ENCODE results near the gene ZNF516.

The ZNF516 gene

GRCh38 chr18:76376225-76376624, 118.8 kb downstream of the ZNF516 start:
- no peak for DNase-seq

- no peak for DNase-seq
These were observed 120.4 kb downstream of the ZNF516 start for GRCh38 chr18:76374330-76375281.

GRCh38 chr18:76373297-76373696, 121.7 kb downstream of the ZNF516 start:
- no peak for DNase-seq

- DNase-seq, result no peak
These were observed 123.5 kb downstream of the ZNF516 start for GRCh38 chr18:76371301-76372203.

GRCh38 chr18:76370686-76371085, 124.4 kb downstream of the ZNF516 start:
- DNase-seq, result no peak

- no peak for DNase-seq
These were observed 124.8 kb downstream of the ZNF516 start for GRCh38 chr18:76370201-76370600.

GRCh38 chr18:76369791-76370190, 125.3 kb downstream of the ZNF516 start:
- no peak for DNase-seq

GRCh38 chr18:76368976-76369375, 126.1 kb downstream of the ZNF516 start:
- no peak for DNase-seq

- no peak for DNase-seq
These were observed 126.8 kb downstream of the ZNF516 start for GRCh38 chr18:76368271-76368670.

- no peak for DNase-seq
These were observed 127.6 kb downstream of the ZNF516 start for GRCh38 chr18:76367168-76368125.

- DNase-seq, result no peak
These were observed 129.5 kb downstream of the ZNF516 start for GRCh38 chr18:76365561-76365960.

GRCh38 chr18:76364282-76365259, 130.5 kb downstream of the ZNF516 start:
- DNase-seq, result no peak

- no peak for DNase-seq
These were observed 131.5 kb downstream of the ZNF516 start for GRCh38 chr18:76363436-76364120.

GRCh38 chr18:76362676-76363075, 132.4 kb downstream of the ZNF516 start:
- DNase-seq, result no peak

- DNase-seq, result no peak
These were observed 133.8 kb downstream of the ZNF516 start for GRCh38 chr18:76361219-76361618.

GRCh38 chr18:76359909-76360308, 135.1 kb downstream of the ZNF516 start:
- DNase-seq, result no peak

GRCh38 chr18:76358774-76359173, 136.3 kb downstream of the ZNF516 start:
- DNase-seq, result no peak

- no peak for DNase-seq
These were observed 137.3 kb downstream of the ZNF516 start for GRCh38 chr18:76357585-76358260.

GRCh38 chr18:76357174-76357573, 137.9 kb downstream of the ZNF516 start:
- no peak for DNase-seq

- DNase-seq, result no peak
These were observed 138.4 kb downstream of the ZNF516 start for GRCh38 chr18:76356666-76357065.

All from NCI-H2107 (cell line).